Mesenchymal stem cell (in vitro differentiated cells and primary cell): ENCODE results near the gene PRKCZ.

ENCODE experiments used
- DNase-seq: peaks from one replicate; pipeline ENCODE4 v3.0.0-alpha.2; 2013
- H2AFZ ChIP-seq: one replicate; pipeline ENCODE4 v1.6.1; 2013; ENCODE audit warnings: low read depth, mild to moderate bottlenecking, control low read depth, inconsistent platforms, low read length, moderate library complexity
- H2AK5ac ChIP-seq: 2 replicates; pipeline ENCODE4 v1.6.1; 2013; ENCODE audit warnings: low read length, moderate library complexity, mild to moderate bottlenecking, inconsistent platforms; ENCODE audit not compliant: severe bottlenecking
- H2BK120ac ChIP-seq: one replicate; pipeline ENCODE4 v1.6.1; 2013; ENCODE audit warnings: low read depth, mild to moderate bottlenecking, inconsistent platforms, low read length, moderate library complexity
- H2BK12ac ChIP-seq, 2 experiments: one replicate each; pipeline ENCODE4 v1.6.1; 2013; ENCODE audit warnings: inconsistent platforms in 2 of 2, low read length in 2 of 2, mild to moderate bottlenecking in 2 of 2, moderate library complexity in 2 of 2, control low read depth in 1 of 2
- H2BK15ac ChIP-seq: one replicate; pipeline ENCODE4 v1.6.1; 2013; ENCODE audit warnings: mild to moderate bottlenecking, low read depth, inconsistent platforms; ENCODE audit not compliant: poor library complexity, severe bottlenecking
- H2BK5ac ChIP-seq: 2 replicates; pipeline ENCODE4 v1.6.1; 2013; ENCODE audit warnings: low read depth, mild to moderate bottlenecking, low read length, control low read depth, inconsistent platforms; ENCODE audit not compliant: poor library complexity, severe bottlenecking
- H3K14ac ChIP-seq, 2 experiments: one replicate each; pipeline ENCODE4 v1.6.1; 2013; ENCODE audit warnings: inconsistent platforms in 2 of 2, low read length in 2 of 2, control low read depth in 1 of 2, mild to moderate bottlenecking in 1 of 2, moderate library complexity in 1 of 2
- H3K18ac ChIP-seq, 2 experiments: one replicate each; pipeline ENCODE4 v1.6.1; 2013; ENCODE audit warnings: inconsistent platforms in 2 of 2, low read length in 2 of 2, control low read depth in 1 of 2, low read depth in 1 of 2, mild to moderate bottlenecking in 1 of 2
- H3K23ac ChIP-seq, 2 experiments: one replicate each; pipeline ENCODE4 v1.6.1; 2013; ENCODE audit warnings: inconsistent platforms in 2 of 2, low read length in 2 of 2, mild to moderate bottlenecking in 2 of 2, moderate library complexity in 2 of 2, control low read depth in 1 of 2
- H3K27ac ChIP-seq: 2 replicates; pipeline ENCODE4 v1.5.1; 2013; ENCODE audit warnings: mild to moderate bottlenecking, moderate library complexity, low read length, control low read depth, inconsistent platforms; ENCODE audit not compliant: poor library complexity, severe bottlenecking
- H3K27me3 ChIP-seq, 2 experiments: 2 replicates each; pipeline versions ENCODE4 v1.6.1 to v1.7.0; 2013; ENCODE audit warnings: low read length in 2 of 2, mild to moderate bottlenecking in 2 of 2, moderate library complexity in 2 of 2, control low read depth in 1 of 2, inconsistent platforms in 1 of 2; ENCODE audit not compliant: control insufficient read depth in 1 of 2, insufficient read depth in 1 of 2
- H3K36me3 ChIP-seq, 2 experiments: 2 replicates each; pipeline versions ENCODE4 v1.6.1 to v1.7.0; 2013; ENCODE audit warnings: low read length in 2 of 2, control low read depth in 1 of 2, inconsistent platforms in 1 of 2, low read depth in 1 of 2, mild to moderate bottlenecking in 1 of 2; ENCODE audit not compliant: insufficient read depth in 2 of 2, control insufficient read depth in 1 of 2
- H3K4ac ChIP-seq, 2 experiments: one replicate each; pipeline ENCODE4 v1.6.1; 2013; ENCODE audit warnings: inconsistent platforms in 2 of 2, low read length in 2 of 2, mild to moderate bottlenecking in 2 of 2, moderate library complexity in 2 of 2, control low read depth in 1 of 2, low read depth in 1 of 2
- H3K4me1 ChIP-seq: 2 replicates; pipeline ENCODE4 v1.6.1; 2013; ENCODE audit warnings: low read depth, low read length, control low read depth; ENCODE audit not compliant: control insufficient read depth, insufficient read depth
- H3K4me2 ChIP-seq: 2 replicates; pipeline ENCODE4 v1.6.1; 2013; ENCODE audit warnings: low read length, mild to moderate bottlenecking, inconsistent platforms; ENCODE audit not compliant: poor library complexity, severe bottlenecking
- H3K4me3 ChIP-seq, 2 experiments: 2 replicates each; pipeline versions ENCODE4 v1.5.1 to v1.7.0; 2013; ENCODE audit warnings: low read length in 2 of 2, mild to moderate bottlenecking in 2 of 2, control low read depth in 1 of 2, low read depth in 1 of 2; ENCODE audit not compliant: insufficient read depth in 1 of 2
- H3K79me1 ChIP-seq: replicated peaks from 2 replicates; pipeline ENCODE4 v1.6.1; 2013; ENCODE audit warnings: mild to moderate bottlenecking, control low read depth, low read length, inconsistent platforms; ENCODE audit not compliant: poor library complexity, severe bottlenecking
- H3K9ac ChIP-seq: 2 replicates; pipeline ENCODE4 v1.7.0; 2013; ENCODE audit warnings: mild to moderate bottlenecking, low read length, moderate library complexity
- H3K9me3 ChIP-seq: 2 replicates; pipeline ENCODE4 v1.7.0; 2013; ENCODE audit warnings: mild to moderate bottlenecking, low read length; ENCODE audit not compliant: control insufficient read depth
- H4K8ac ChIP-seq: one replicate; pipeline ENCODE4 v1.6.1; 2013; ENCODE audit warnings: inconsistent platforms, mild to moderate bottlenecking, low read length, moderate library complexity
- H4K91ac ChIP-seq: one replicate; pipeline ENCODE4 v1.6.1; 2013; ENCODE audit warnings: mild to moderate bottlenecking, low read length, inconsistent platforms
- WGBS: methylation state at CpG from one replicate; pipeline ENCODE4 v1.1.7; 2013; ENCODE audit warnings: mixed read lengths; 5-methylcytosine and 5-hydroxymethylcytosine counted together

Gene PRKCZ

DNA sequence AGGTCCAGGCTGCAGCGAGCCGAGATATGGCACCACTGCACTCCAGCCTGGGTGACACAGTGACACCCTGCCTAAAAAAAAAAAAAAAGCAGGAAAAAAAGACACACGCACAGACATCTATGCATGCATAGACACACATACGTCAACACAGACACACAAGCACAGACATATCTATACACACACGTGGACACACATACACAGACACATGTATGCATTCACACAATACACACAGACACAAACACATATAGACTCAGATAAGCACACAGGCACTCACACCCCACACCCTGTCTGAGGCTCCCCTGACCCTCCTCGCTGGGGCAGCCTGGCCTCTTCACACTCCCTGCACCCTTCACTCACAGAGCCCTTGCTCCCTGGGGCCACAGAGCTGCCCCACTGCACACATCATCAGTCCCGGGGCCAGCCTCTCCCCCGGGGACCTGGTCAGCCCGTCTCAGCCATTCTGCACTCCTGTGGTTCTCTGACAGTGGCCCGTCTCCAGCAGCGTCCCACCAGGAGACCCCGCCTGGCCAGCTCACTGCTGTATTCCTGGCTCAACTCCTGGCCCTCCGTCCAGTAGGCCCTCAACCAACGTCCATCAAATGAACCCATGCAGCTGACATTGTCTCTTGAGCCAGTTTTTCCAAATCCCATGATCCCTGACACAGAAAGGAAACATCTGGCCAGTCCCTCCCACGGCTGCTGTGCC lies 4.6 kb upstream of the PRKCZ start:
- no peak overlapping the region for H2BK15ac ChIP-seq
- no peak overlapping the region for H2BK5ac ChIP-seq
- H3K4me2 ChIP-seq = no peak overlapping the region
- no peak overlapping the region for H4K8ac ChIP-seq
- no peak overlapping the region for H2AK5ac ChIP-seq
- 77% methylated on average over 14 of the region's 15 CpGs for WGBS
- H3K14ac ChIP-seq = no peak overlapping the region
- H3K4me1 ChIP-seq = peaks cover 18% of the 10 kb centered on the region
- H3K9ac ChIP-seq = peak overlapping the region; percentile 70
- H2BK120ac ChIP-seq = no peak overlapping the region
- H3K23ac ChIP-seq = no peak overlapping the region
- no peak overlapping the region for H2BK12ac ChIP-seq
- H4K91ac ChIP-seq = no peak overlapping the region
- H3K18ac ChIP-seq = no peak overlapping the region
- H3K4ac ChIP-seq = no peak overlapping the region
- no peak overlapping the region for H3K4me3 ChIP-seq
- H3K36me3 ChIP-seq = no peaks in the 10 kb centered on the region
- DNase-seq = peak; percentile 24
- H3K9me3 ChIP-seq = no peaks in the 10 kb centered on the region
- peaks cover 23 to 61% of the 10 kb centered on the region in 2 experiments for H3K27me3 ChIP-seq
- no peak overlapping the region for H3K27ac ChIP-seq
- H2AFZ ChIP-seq = no peak overlapping the region
- peaks cover 4% of the 10 kb centered on the region for H3K79me1 ChIP-seq

DNA sequence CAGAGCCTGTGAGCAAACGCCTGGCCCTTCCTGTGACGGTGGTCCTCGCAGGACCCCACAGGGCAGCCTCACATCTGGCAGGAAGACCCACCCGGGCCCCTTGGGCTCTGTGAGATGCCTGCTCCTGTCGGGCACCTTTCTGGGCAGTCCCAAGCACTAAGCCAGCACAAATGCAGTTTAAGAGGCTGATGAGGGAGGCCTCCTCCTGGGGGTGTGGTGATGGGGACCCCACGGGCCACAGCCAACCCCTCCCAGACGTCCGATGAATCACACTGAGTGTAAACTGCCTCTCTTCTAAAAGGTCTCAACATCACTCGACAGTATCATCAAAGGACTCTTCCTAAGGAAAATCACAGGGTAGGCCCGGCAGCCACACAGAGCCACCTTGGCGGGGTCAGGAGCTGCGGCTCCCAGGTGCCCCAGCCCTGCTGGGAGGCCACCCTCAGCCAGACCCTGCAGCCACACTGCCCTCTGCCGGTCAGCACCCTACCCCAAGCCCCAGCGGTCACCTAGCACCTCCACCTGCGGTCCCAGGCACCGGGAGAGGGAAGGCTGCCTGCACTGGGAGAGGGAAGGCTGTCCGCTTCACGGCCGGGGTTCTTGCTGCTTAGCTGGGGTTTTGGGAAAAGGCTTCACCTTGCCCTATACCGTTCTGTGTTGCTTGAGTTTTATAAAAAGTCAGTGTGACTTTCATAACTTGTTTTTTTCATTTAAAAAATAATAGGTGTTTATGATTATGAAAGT lies 3.9 kb upstream of the PRKCZ start:
- WGBS = 48% methylated on average over 19 of the region's 20 CpGs
- H3K9me3 ChIP-seq = no peaks in the 10 kb centered on the region

DNA sequence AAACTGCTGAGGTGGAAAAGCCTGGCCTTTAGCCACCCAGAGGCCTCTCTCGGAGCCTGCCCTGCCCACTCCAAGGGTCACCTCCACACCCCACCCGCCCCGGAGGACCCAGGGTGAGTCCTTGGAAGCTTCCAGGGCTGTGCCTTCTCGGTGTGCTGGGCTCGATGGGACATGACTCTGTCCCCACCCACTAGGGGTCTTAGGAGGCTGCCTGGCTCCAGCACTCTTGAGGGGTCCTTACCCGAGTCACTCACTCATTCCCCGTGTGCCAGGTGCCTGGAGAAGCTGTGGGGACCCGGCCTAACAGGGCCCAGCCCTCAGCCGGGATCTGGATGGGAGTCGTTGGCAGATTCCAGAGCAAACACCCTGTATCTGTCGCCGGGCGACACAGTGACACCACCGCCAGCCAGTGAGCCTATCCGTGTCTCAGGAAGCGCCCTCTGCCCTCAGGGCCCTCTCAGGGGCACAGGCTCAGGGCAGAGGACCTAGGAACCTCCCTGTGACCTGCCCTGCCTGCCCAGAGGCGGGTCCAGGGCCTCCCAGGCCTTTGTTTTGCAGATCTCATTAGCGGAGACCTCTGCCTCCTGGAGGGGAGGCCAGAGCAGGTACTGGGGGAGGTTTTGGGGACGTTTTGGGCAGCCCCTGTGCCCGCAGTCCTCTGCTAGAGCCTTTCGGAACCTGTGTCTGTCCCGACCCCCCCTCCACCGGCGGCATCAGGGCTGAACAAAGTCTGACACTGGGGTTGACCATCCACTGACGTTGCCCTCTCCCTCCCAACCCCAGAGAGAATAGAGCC lies 3.1 kb upstream of the PRKCZ start:
- Histone ChIP-seq H3K4me1 (peaks cover 28% of the 10 kb centered on the region), H4K91ac (no peak overlapping the region), H2AK5ac (no peak overlapping the region), H3K36me3 (no peaks in the 10 kb centered on the region), H3K23ac (no peak overlapping the region), H2BK15ac (no peak overlapping the region), H2BK5ac (no peak overlapping the region), H3K18ac (no peak overlapping the region), H4K8ac (no peak overlapping the region), H3K14ac (no peak overlapping the region), H3K79me1 (peaks cover 12% of the 10 kb centered on the region), H3K9ac (no peak overlapping the region), H3K4ac (no peak overlapping the region), H2AFZ (no peak overlapping the region), H2BK12ac (no peak overlapping the region), H3K4me2 (no peak overlapping the region), H2BK120ac (no peak overlapping the region), H3K9me3 (no peaks in the 10 kb centered on the region), H3K27me3 (peaks cover 8 to 64% of the 10 kb centered on the region in 2 experiments), H3K27ac (no peak overlapping the region), H3K4me3 (no peak overlapping the region)
- WGBS = 56% methylated on average over 24 of the region's 25 CpGs
- no peak for DNase-seq

More for the DNA sequence above, 3.9 kb upstream of the PRKCZ start:
- Histone ChIP-seq H3K4me1 (peaks cover 22% of the 10 kb centered on the region), H4K91ac (no peak overlapping the region), H2BK120ac (no peak overlapping the region), H3K4me2 (no peak overlapping the region), H3K27ac (no peak overlapping the region), H2BK5ac (no peak overlapping the region), H2BK12ac (no peak overlapping the region), H3K9ac (peak overlapping the region; percentile 57), H3K4me3 (no peak overlapping the region), H3K14ac (no peak overlapping the region), H2AFZ (no peak overlapping the region), H3K18ac (no peak overlapping the region), H3K23ac (no peak overlapping the region), H2AK5ac (no peak overlapping the region), H3K36me3 (no peaks in the 10 kb centered on the region), H3K79me1 (peaks cover 8% of the 10 kb centered on the region), H3K4ac (no peak overlapping the region), H2BK15ac (no peak overlapping the region), H3K27me3 (peaks cover 16 to 63% of the 10 kb centered on the region in 2 experiments), H4K8ac (no peak overlapping the region)
- DNase-seq = peak; percentile 18
